ENCODE measurements around the gene BABAM1. TPM values are rescaled to one million over a fixed set of nuclear protein-coding genes. Genes with fewer than 3 reads are reported as not detected.
A peak's percentile ranks its signal among the peaks of the same experiment; 100 is the strongest.

Gene BABAM1
- total and polyA plus RNA-seq, 9 of the 15 experiments (the other 6 are each of a cell fraction or from before 2014, with no cell fraction given), result 14.7 to 160 (median 113) TPM

- TF ChIP-seq CEBPZ (IDR thresholded peaks at IDR 0.05; ENCODE audit: borderline replicate concordance, low read depth, low read length) (peak; percentile 76; the same call in 1 of the 2 replicates), TSC22D4 (tag; IDR thresholded peaks at IDR 0.05) (no peak), RFX7 (CRISPR knock-in tag; IDR thresholded peaks at IDR 0.05) (no peak), ZNF655 (CRISPR knock-in tag; IDR thresholded peaks at IDR 0.05) (no peak), HNRNPL (IDR thresholded peaks at IDR 0.05; ENCODE audit: low read depth, low read length) (peak; percentile 90), RB1 (IDR thresholded peaks at IDR 0.05; ENCODE audit: low read depth) (peak; percentile 85), BRD4 (IDR thresholded peaks at IDR 0.05) (no peak), ZNF175 (CRISPR knock-in tag; IDR thresholded peaks at IDR 0.05; ENCODE audit: low read depth) (no peak), ESRRA (IDR thresholded peaks at IDR 0.05; ENCODE audit: borderline replicate concordance, low read depth) (peak; percentile 61; the same call in 1 of the 2 replicates), TGIF2 (CRISPR knock-in tag; IDR thresholded peaks at IDR 0.05) (no peak), ZNF778 (CRISPR knock-in tag; IDR thresholded peaks at IDR 0.05) (no peak), ETS1 (conservative IDR thresholded peaks at IDR 0.05; ENCODE audit: control insufficient read depth, low read depth, low read length) (0 out of 2 replicates have a peak, but pooled peaks have one; percentile 39), ILF3 (IDR thresholded peaks at IDR 0.05; ENCODE audit: borderline replicate concordance) (no peak), MBD1 (CRISPR knock-in tag; IDR thresholded peaks at IDR 0.05) (no peak), RBBP5 (IDR thresholded peaks at IDR 0.05; ENCODE audit: borderline replicate concordance, insufficient read depth, low read length, poor library complexity, severe bottlenecking) (peak; percentile 37), CBX3 (IDR thresholded peaks at IDR 0.05; ENCODE audit: borderline replicate concordance in 1 of 2, low read length in 2 of 2) (no peak), ASH1L (IDR thresholded peaks at IDR 0.05; ENCODE audit: borderline replicate concordance, low read depth, partially characterized antibody) (peak; percentile 83), POLR2G (IDR thresholded peaks at IDR 0.05; ENCODE audit: low read depth, low read length) (peak; percentile 88), PHF8 (IDR thresholded peaks at IDR 0.05; ENCODE audit: borderline replicate concordance, low read length) (peak; percentile 72; the same call in 1 of the 2 replicates)
Observed at GRCh38 chr19:17303167-17303939, 36.1 kb downstream of the BABAM1 start, which contains the start of gene ABHD8 (continued).

All from K562 (cell line).